ENCODE data around the gene CDKN2AIPNL. TPM values are rescaled to one million over a fixed set of nuclear protein-coding genes. Genes with fewer than 3 reads are reported as not detected.

The CDKN2AIPNL gene
- total and polyA plus RNA-seq, 2 of the 4 experiments (the other 2 are of a cell fraction) = 14.0 to 18.1 TPM

- Histone ChIP-seq H2BK15ac (ENCODE audit: low read depth, low read length) (no peak overlapping the region), H3K18ac (ENCODE audit: low read depth, low read length) (no peak overlapping the region), H2BK20ac (ENCODE audit: low read depth, low read length) (no peak overlapping the region), H3K9me3 (ENCODE audit: control insufficient read depth, insufficient read depth, low read length) (no peaks in the 10 kb centered on the region), H4K8ac (ENCODE audit: low read depth in 2 of 2, low read length in 2 of 2) (no peak overlapping the region), H3K27me3 (ENCODE audit: control insufficient read depth, insufficient read depth, low read length) (no peaks in the 10 kb centered on the region), H3K56ac (ENCODE audit: extremely low read depth, insufficient read depth, low read length) (no peak overlapping the region), H3K36me3 (ENCODE audit: control insufficient read depth, insufficient read depth, low read length) (peaks cover 42% of the 10 kb centered on the region), H3K4me1 (ENCODE audit: control insufficient read depth, insufficient read depth, low read length) (peaks cover 6% of the 10 kb centered on the region), H3K9ac (ENCODE audit: low read depth, low read length) (no peak overlapping the region), H2BK5ac (ENCODE audit: low read depth, low read length, poor library complexity, severe bottlenecking) (no peak overlapping the region), H3K9me1 (ENCODE audit: insufficient read depth, low read length) (peaks cover 12% of the 10 kb centered on the region; the same call in 1 of the 2 replicates), H2AK9ac (replicated peaks; ENCODE audit: low read depth, low read length, poor library complexity) (no peak overlapping the region), H3K4me2 (ENCODE audit: low read depth, low read length) (no peak overlapping the region), H2AK5ac (ENCODE audit: low read depth, low read length) (no peak overlapping the region), H3K4me3 (ENCODE audit: insufficient read depth, low read depth, low read length) (no peak overlapping the region), H3K79me1 (ENCODE audit: low read depth in 1 of 2, low read length in 2 of 2) (peaks cover 3 to 35% of the 10 kb centered on the region in 2 experiments; a peak in 3 of 4 replicates), H4K20me1 (ENCODE audit: insufficient read depth, low read length) (peaks cover 4% of the 10 kb centered on the region), H4K5ac (ENCODE audit: low read depth, low read length) (no peak overlapping the region), H3K4ac (ENCODE audit: low read depth, low read length) (no peak overlapping the region), H4K91ac (ENCODE audit: insufficient read depth, low read depth, low read length) (no peak overlapping the region), H2BK120ac (ENCODE audit: low read depth, low read length) (no peak overlapping the region), H2AFZ (replicated peaks; ENCODE audit: low read length, poor library complexity) (no peak overlapping the region), H3K14ac (replicated peaks; ENCODE audit: low read depth, low read length) (no peak overlapping the region), H3K23ac (ENCODE audit: low read depth, low read length) (no peak overlapping the region), H3K27ac (ENCODE audit: insufficient read depth, low read length) (no peak overlapping the region)
- POLR2A ChIA-PET (ENCODE audit: unreplicated experiment) = no interaction called here
- CTCF ChIA-PET = interaction anchor here (0.6 kb wide), 1 partner anchor 350 kb away, joined by 3 read pairs; no protein-coding TSS in a partner anchor
- no TSS peak for BruUV-seq (replicated peaks)
- in situ Hi-C loops (cut with MboI; ENCODE audit: low sequenced_read_pairs) = no loop called here
- TF ChIP-seq CEBPB (IDR thresholded peaks at IDR 0.05; ENCODE audit: low read depth, low read length) = no peak
- intact Hi-C loops (cut with micrococcal nuclease) = loop anchor here (5.0 kb wide), 1 partner anchor 192 kb away; no protein-coding TSS in a partner anchor
- DNase-seq (no peak), ATAC-seq (ENCODE audit: low read depth) (no peak)
- 100% methylated on average over 2 of the region's 7 CpGs; no CpG with 5 or more reads in 1 of the 2 experiments for WGBS, 2 experiments (ENCODE audit: extremely low coverage in 2 of 2, insufficient read length in 1 of 2)
- dilution Hi-C loops (cut with HindIII; ENCODE audit: low sequenced_read_pairs, unreplicated experiment) = no loop called here
These were observed 16.7 kb downstream of the CDKN2AIPNL start for GRCh38 chr5:134394932-134395331.
